Kidney (tissue), 14 donors: ENCODE results near the gene AOPEP. TPM values are rescaled to one million over a fixed set of nuclear protein-coding genes. Genes with fewer than 3 reads are reported as not detected.

Experiments
- DNase-seq, 5 donors: peaks; one replicate each; pipeline ENCODE4 v3.0.0-alpha.2; 2013 to 2020
- FAIRE-seq: peaks from 2 replicates; lab custom pipeline; 2012; peaks lifted over from hg19 to GRCh38; lab: Jason Lieb, UNC
- H3K27ac ChIP-seq, 2 donors: one replicate each; pipeline ENCODE4 v1.7.0; 2013; ENCODE audit warnings: low read depth in 2 of 2, low read length in 2 of 2, inconsistent platforms in 1 of 2
- H3K27me3 ChIP-seq: one replicate; pipeline ENCODE4 v1.7.1; 2013; ENCODE audit warnings: low read length, inconsistent platforms; ENCODE audit not compliant: control insufficient read depth, insufficient read depth
- H3K36me3 ChIP-seq, 3 donors: one replicate each; pipeline versions ENCODE4 v1.7.0 to v1.7.1; 2013; ENCODE audit warnings: low read length in 3 of 3, control low read depth in 1 of 3, inconsistent platforms in 1 of 3; ENCODE audit not compliant: insufficient read depth in 3 of 3, control insufficient read depth in 2 of 3
- H3K4me1 ChIP-seq, 3 donors: one replicate each; pipeline versions ENCODE4 v1.7.0 to v1.7.1; 2013; ENCODE audit warnings: low read length in 3 of 3, inconsistent platforms in 1 of 3, low read depth in 1 of 3; ENCODE audit not compliant: control insufficient read depth in 2 of 3, insufficient read depth in 2 of 3
- H3K4me3 ChIP-seq, 3 donors: one replicate each; pipeline versions ENCODE4 v1.7.0 to v1.8.1; 2013; ENCODE audit warnings: low read length in 3 of 3, control low read depth in 1 of 3, inconsistent platforms in 1 of 3
- H3K9ac ChIP-seq, 3 donors: one replicate each; pipeline versions ENCODE4 v1.7.0 to v1.7.1; 2013; ENCODE audit warnings: low read length in 3 of 3, control low read depth in 1 of 3, inconsistent platforms in 1 of 3
- H3K9me3 ChIP-seq, 3 donors: one replicate each; pipeline versions ENCODE4 v1.7.0 to v1.7.1; 2013; ENCODE audit warnings: low read length in 3 of 3, control low read depth in 1 of 3, inconsistent platforms in 1 of 3; ENCODE audit not compliant: control insufficient read depth in 2 of 3, insufficient read depth in 1 of 3
- intact Hi-C: fragments of 100-400 bp; cut with DNase I; formaldehyde crosslinking; loops from one replicate; pipeline ENCODE4 v1.11.1; 2022
- polyA plus RNA-seq: library from polyadenylated mRNA; stranded (reverse); fragments of 350-450 nt; fragmentation: Illumina TruSeq; extraction: RNeasy Lipid Tissue Mini Kit (QIAGEN cat#74804); gene quantifications from one replicate; pipeline ENCODE4 v1.2.3, GENCODE V29; 2014; ENCODE audit warnings: low read depth, low replicate concordance; ENCODE audit not compliant: insufficient read depth
- total RNA-seq: library from RNA; stranded (reverse); fragmentation: NEBNext Ultra II Directional; extraction: Animal tissue kit (Norgen Biotek cat#: 25700); gene quantifications from one replicate; pipeline ENCODE4 v1.2.1, GENCODE V29; 2021
- TF ChIP-seq, protein P1 (sequence below): IDR thresholded peaks from 3 replicates; pipeline ENCODE4 v1.5.1; 2012; ENCODE audit warnings: mild to moderate bottlenecking, moderate library complexity, borderline replicate concordance; ENCODE audit not compliant: insufficient read depth; ENCODE audit errors: extremely low read depth
- donor health status: control.
- donor health status: control.
- donor health status: control.
- donor health status: control.
- donor health status: control.
- donor health status: DM: yes; HTN: yes; CAD: no.
- donor health status: Normal renal cell carcinoma (clear cell type).

Gene AOPEP
- total and polyA plus RNA-seq, 2 donors from 2014 or later = 52.2 to 119 TPM

DNA sequence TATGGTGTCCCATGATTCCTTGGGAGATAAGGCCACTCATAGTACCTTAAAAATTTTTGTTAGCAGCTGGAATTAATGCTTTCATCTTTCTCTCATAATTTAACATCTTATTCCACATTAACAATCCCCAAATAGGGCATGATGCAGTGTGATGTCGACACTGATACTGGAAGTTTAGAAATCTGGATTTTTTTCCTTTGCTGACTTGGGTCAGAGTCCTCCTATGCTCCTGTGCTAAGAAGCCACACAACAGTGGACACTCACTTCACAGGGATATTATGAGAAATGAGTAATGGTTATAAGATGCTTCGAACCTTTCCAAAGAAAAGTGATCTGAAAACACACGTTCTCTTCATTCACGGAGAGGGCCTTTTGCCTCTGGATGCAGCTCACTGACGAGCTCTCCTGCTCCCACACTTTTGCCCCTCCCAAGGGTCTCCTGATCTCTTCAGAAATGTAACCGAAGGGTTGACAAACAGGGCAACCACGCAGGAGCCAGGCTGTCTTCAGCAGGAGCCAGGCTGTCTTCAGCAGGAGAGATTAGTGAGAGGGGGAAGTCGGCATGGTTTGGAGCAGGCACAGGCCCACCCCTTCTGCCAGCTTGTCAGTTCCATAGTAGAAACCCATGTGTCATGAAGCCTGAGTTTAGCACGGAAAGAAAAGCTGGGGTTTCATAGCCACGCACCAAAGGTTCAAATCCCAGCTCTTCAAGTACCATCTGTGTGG lies 247.8 kb downstream of the AOPEP start:
- FAIRE-seq = no peak
- Histone ChIP-seq H3K9ac (no peak overlapping the region), H3K36me3 (no peaks in the 10 kb centered on the region), H3K4me1 (peaks cover 19 to 27% (median 25%) of the 10 kb centered on the region in 3 donors), H3K27ac (peak overlapping the region; percentile 41 to 45), H3K9me3 (no peaks in the 10 kb centered on the region), H3K4me3 (no peak overlapping the region), H3K27me3 (no peaks in the 10 kb centered on the region)
- DNase-seq = no peak
- intact Hi-C loops = no loop called here
- TF ChIP-seq, protein P1, sequence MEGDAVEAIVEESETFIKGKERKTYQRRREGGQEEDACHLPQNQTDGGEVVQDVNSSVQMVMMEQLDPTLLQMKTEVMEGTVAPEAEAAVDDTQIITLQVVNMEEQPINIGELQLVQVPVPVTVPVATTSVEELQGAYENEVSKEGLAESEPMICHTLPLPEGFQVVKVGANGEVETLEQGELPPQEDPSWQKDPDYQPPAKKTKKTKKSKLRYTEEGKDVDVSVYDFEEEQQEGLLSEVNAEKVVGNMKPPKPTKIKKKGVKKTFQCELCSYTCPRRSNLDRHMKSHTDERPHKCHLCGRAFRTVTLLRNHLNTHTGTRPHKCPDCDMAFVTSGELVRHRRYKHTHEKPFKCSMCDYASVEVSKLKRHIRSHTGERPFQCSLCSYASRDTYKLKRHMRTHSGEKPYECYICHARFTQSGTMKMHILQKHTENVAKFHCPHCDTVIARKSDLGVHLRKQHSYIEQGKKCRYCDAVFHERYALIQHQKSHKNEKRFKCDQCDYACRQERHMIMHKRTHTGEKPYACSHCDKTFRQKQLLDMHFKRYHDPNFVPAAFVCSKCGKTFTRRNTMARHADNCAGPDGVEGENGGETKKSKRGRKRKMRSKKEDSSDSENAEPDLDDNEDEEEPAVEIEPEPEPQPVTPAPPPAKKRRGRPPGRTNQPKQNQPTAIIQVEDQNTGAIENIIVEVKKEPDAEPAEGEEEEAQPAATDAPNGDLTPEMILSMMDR = no peak

DNA sequence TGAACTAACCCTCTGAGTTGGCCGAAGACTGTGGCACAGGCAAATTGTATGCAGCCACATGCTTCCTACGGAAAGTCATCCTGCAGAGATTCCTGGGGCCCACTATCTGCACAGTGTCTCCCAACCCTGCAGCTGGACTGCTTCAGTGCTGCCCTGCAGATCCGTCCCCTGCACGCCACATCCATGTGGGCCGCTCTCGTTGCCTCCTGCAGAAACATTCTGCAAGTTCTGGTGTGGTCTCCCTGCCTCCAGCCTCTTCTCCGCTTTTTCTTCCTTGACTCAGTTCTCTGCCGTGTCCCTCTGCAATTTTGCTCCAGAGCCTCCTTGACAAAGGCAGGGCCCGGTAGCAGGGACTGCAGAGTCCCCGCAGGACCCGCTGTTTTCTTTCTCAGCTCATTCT lies 249.0 kb downstream of the AOPEP start:
- peaks cover 19 to 27% (median 25%) of the 10 kb centered on the region in 3 donors for H3K4me1 ChIP-seq
- TF ChIP-seq, protein P1 = no peak
- H3K27me3 ChIP-seq = no peaks in the 10 kb centered on the region
- H3K4me3 ChIP-seq = peak overlapping the region in 1 of 3 donors; percentile 2
- peak overlapping the region in 1 of 2 donors; percentile 8 for H3K27ac ChIP-seq
- intact Hi-C loops = no loop called here
- no peak for DNase-seq
- H3K9me3 ChIP-seq = no peaks in the 10 kb centered on the region
- H3K9ac ChIP-seq = no peak overlapping the region
- FAIRE-seq = no peak
- H3K36me3 ChIP-seq = no peaks in the 10 kb centered on the region

DNA sequence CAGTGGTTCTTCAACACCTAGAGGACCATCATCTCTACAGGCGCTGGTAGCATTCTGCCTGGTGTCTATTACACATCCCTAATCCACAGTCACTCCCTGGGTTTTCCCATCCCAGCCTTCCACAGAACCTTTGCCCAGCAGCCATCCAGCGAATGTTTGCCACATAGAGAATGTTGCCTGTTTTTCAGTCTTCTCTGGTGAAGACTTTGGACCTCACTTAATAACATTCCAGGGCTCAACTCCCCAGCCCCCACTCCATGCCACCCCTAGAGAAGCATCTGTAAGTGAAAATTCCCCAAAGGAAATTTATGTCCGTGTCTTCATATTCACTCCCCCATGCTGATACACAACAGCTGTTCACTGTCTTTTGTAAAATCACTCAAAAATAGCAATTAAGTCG lies 249.6 kb downstream of the AOPEP start:
- Histone ChIP-seq H3K4me3 (no peak overlapping the region), H3K9me3 (no peaks in the 10 kb centered on the region), H3K4me1 (peaks cover 19 to 27% (median 25%) of the 10 kb centered on the region in 3 donors), H3K9ac (no peak overlapping the region), H3K27ac (peak overlapping the region in 1 of 2 donors; percentile 45), H3K27me3 (no peaks in the 10 kb centered on the region), H3K36me3 (no peaks in the 10 kb centered on the region)
- FAIRE-seq (no peak), DNase-seq (peak in 4 of 5 donors; percentile 65 to 90 (median 80))
- TF ChIP-seq, protein P1 = no peak
- intact Hi-C loops = no loop called here

DNA sequence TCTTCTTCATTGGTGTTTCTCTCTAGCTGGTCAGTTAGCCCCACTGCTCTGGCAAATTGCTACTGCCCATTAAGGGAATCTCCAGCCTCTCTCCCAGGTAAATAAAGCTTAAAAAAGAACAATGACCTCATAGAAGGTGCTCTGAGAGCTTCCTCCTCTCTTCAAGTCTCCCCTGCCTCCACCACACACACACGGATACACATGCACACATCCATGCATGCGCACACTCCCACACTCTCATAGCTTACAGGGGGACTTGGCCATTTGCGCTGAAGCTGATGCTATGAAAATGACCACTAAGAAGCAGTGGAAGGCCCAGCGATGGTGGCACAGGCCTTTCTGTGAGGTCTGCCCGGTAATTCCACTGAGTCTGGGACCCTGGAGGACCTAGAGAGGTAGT lies 250.9 kb downstream of the AOPEP start:
- H3K4me1 ChIP-seq = peaks cover 10 to 20% (median 19%) of the 10 kb centered on the region in 3 donors
- no peaks in the 10 kb centered on the region for H3K27me3 ChIP-seq

More for the DNA sequence above, 250.9 kb downstream of the AOPEP start:
- DNase-seq = peak in 3 of 5 donors; percentile 64 to 77 (median 68)
- FAIRE-seq = no peak
- TF ChIP-seq, protein P1 = no peak
- intact Hi-C loops = no loop called here
- no peaks in the 10 kb centered on the region for H3K36me3 ChIP-seq
- H3K9me3 ChIP-seq = no peaks in the 10 kb centered on the region
- no peak overlapping the region for H3K9ac ChIP-seq
- no peak overlapping the region for H3K4me3 ChIP-seq
- H3K27ac ChIP-seq = no peak overlapping the region
